PC-9 (cell line): ENCODE data around the gene GRM1.

Experiments used
- CTCF ChIP-seq: fragments of 200-600 bp; sonication (generic); conservative IDR thresholded peaks from 2 replicates; pipeline ENCODE4 v1.6.1; 2017; ENCODE audit warnings: mixed run types, antibody characterized with exemption, mild to moderate bottlenecking, moderate library complexity
- EZH2 ChIP-seq: fragments of 200-600 bp; sonication (generic); IDR thresholded peaks from 2 replicates; pipeline ENCODE4 v1.8.0; 2017; ENCODE audit warnings: antibody characterized with exemption, low read depth

- no peak for TF ChIP-seq CTCF
- TF ChIP-seq EZH2: no peak
Measured at GRCh38 chr6:146154197-146154596, 125.3 kb downstream of the GRM1 start.
